K562 (cell line): ENCODE measurements around the gene MED17. TPM values are rescaled to one million over a fixed set of nuclear protein-coding genes. Genes with fewer than 3 reads are reported as not detected.
A peak's percentile ranks its signal among the peaks of the same experiment; 100 is the strongest.

ENCODE experiments used
- ATAC-seq: fragments of 200-7000 bp; cut with Tn5 transposase; 3 replicates; pipeline ENCODE4 v1.9.1; 2020; ENCODE audit warnings: moderate library complexity
- BruUV-seq: library from RNA; stranded (reverse); fragments of 400-500 nt; replicated peaks from 2 replicates; lab custom pipeline; 2021; lab: Mats Ljungman, UMichigan
- CTCF ChIA-PET: fragments of 300-600 bp; formaldehyde crosslinking; extraction: SDS; loops from one replicate; lab custom pipeline; 2021; ENCODE audit warnings: low intra/inter-chr PET ratio; lab: Yijun Ruan, JAX
- POLR2A ChIA-PET: fragments of 300-600, 350-650 bp; sonication (Branson Sonifier 250); formaldehyde crosslinking; extraction: SDS; loops from one replicate; lab custom pipeline; 2021; ENCODE audit warnings: antibody characterized with exemption, inconsistent platforms; lab: Yijun Ruan, JAX
- DNase-seq, 4 experiments: peaks; one replicate each; pipeline versions ENCODE4 v3.0.0 to v3.0.0-alpha.2; 2011 to 2018; ENCODE audit warnings: low spot score in 3 of 4, mixed read lengths in 3 of 4; ENCODE audit errors: extremely low read depth in 1 of 4
- FAIRE-seq: peaks from 2 replicates; lab custom pipeline; 2011; peaks lifted over from hg19 to GRCh38; lab: Jason Lieb, UNC
- H2AFZ ChIP-seq: 2 replicates; pipeline ENCODE4 v1.6.0; 2011; ENCODE audit warnings: low read depth, low read length, control low read depth, inconsistent platforms
- H3K27ac ChIP-seq: fragments of 200-600 bp; 3 replicates; pipeline ENCODE4 v1.8.0; 2011; ENCODE audit warnings: low read depth, mild to moderate bottlenecking, control low read depth, inconsistent platforms, low read length, moderate library complexity, mixed read lengths; ENCODE audit errors: extremely low read depth
- H3K27me3 ChIP-seq, 2 experiments: fragments of 300-600 bp in 1 of 2; 2 replicates in 1 of 2; 3 replicates in 1 of 2; pipeline versions ENCODE4 v1.6.0 to v1.8.0; 2011; ENCODE audit warnings: inconsistent platforms in 2 of 2, low read length in 2 of 2, mild to moderate bottlenecking in 1 of 2, mixed read lengths in 1 of 2, moderate library complexity in 1 of 2; ENCODE audit not compliant: control insufficient read depth in 2 of 2, insufficient read depth in 2 of 2
- H3K36me3 ChIP-seq: fragments of 300-600 bp; 3 replicates; pipeline ENCODE4 v1.8.0; 2011; ENCODE audit warnings: mild to moderate bottlenecking, low read length, inconsistent platforms; ENCODE audit not compliant: control insufficient read depth, insufficient read depth
- H3K4me1 ChIP-seq, 2 experiments: fragments of 200-600 bp in 1 of 2; replicated peaks in 1 of 2; 2 replicates in 1 of 2; 3 replicates in 1 of 2; pipeline versions ENCODE4 v1.5.1 to v1.8.0; 2011; ENCODE audit warnings: inconsistent platforms in 2 of 2, low read length in 2 of 2, mild to moderate bottlenecking in 1 of 2, mixed read lengths in 1 of 2, moderate library complexity in 1 of 2; ENCODE audit not compliant: control insufficient read depth in 2 of 2, insufficient read depth in 2 of 2
- H3K4me2 ChIP-seq: 2 replicates; pipeline ENCODE4 v1.6.1; 2011; ENCODE audit warnings: low read length, control low read depth, inconsistent platforms, mixed read lengths; ENCODE audit not compliant: insufficient read depth
- H3K4me3 ChIP-seq: fragments of 200-600 bp; sonication (generic), shearing (Covaris generic); 2 replicates; pipeline ENCODE4 v1.5.1; 2016; ENCODE audit warnings: control low read depth, inconsistent platforms
- H3K79me2 ChIP-seq: fragments of 200-600 bp; 3 replicates; pipeline ENCODE4 v1.8.0; 2011; ENCODE audit warnings: low read length, inconsistent platforms; ENCODE audit not compliant: control insufficient read depth, insufficient read depth
- H3K9ac ChIP-seq, 2 experiments: 2 replicates each; pipeline versions ENCODE4 v1.6.0 to v1.6.1; 2011; ENCODE audit warnings: low read depth in 2 of 2, low read length in 2 of 2, control low read depth in 1 of 2, inconsistent platforms in 1 of 2, mild to moderate bottlenecking in 1 of 2, mixed read lengths in 1 of 2; ENCODE audit not compliant: insufficient read depth in 1 of 2
- H3K9me1 ChIP-seq: one replicate; pipeline ENCODE4 v1.6.0; 2011; ENCODE audit warnings: inconsistent platforms, mild to moderate bottlenecking, low read length, moderate library complexity; ENCODE audit not compliant: control insufficient read depth, insufficient read depth
- H3K9me3 ChIP-seq: replicated peaks from 2 replicates; pipeline ENCODE4 v1.5.1; 2011; ENCODE audit warnings: low read depth, low read length, inconsistent platforms; ENCODE audit not compliant: control insufficient read depth, insufficient read depth
- H4K20me1 ChIP-seq: replicated peaks from 2 replicates; pipeline ENCODE4 v1.6.1; 2011; ENCODE audit warnings: low read length, inconsistent platforms, mixed read lengths; ENCODE audit not compliant: control insufficient read depth, insufficient read depth
- CREB1 ChIP-seq, 2 experiments: sonication (generic) in 1 of 2; formaldehyde crosslinking in 1 of 2; IDR thresholded peaks; 2 replicates each; pipeline versions ENCODE4 v1.6.1 to v1.8.0; 2012 to 2022; ENCODE audit warnings: inconsistent platforms in 1 of 2, mild to moderate bottlenecking in 1 of 2, missing genetic modification reagents in 1 of 2, moderate library complexity in 1 of 2
- GABPB1 ChIP-seq: sonication (generic); formaldehyde crosslinking; IDR thresholded peaks from 2 replicates; pipeline ENCODE4 v1.8.0; 2022; ENCODE audit warnings: mild to moderate bottlenecking, missing genetic modification reagents
- IRF9 ChIP-seq: fragments of 450-650 bp; IDR thresholded peaks from 2 replicates; pipeline ENCODE4 v1.6.1; 2016; ENCODE audit warnings: missing biosample characterization, missing genetic modification characterization
- JUND ChIP-seq, 2 experiments: IDR thresholded peaks; 2 replicates in 1 of 2; 3 replicates in 1 of 2; pipeline ENCODE4 v1.6.1; 2011; ENCODE audit warnings: borderline replicate concordance in 2 of 2, low read depth in 2 of 2, low read length in 2 of 2, improper control_type of control experiment in 1 of 2, missing biosample characterization in 1 of 2, missing genetic modification characterization in 1 of 2, missing genetic modification reagents in 1 of 2
- MXD1 ChIP-seq: fragments of 250-450 bp; sonication (Bioruptor Pico); IDR thresholded peaks from 2 replicates; pipeline ENCODE4 v1.8.0; 2021; ENCODE audit warnings: borderline replicate concordance, mild to moderate bottlenecking, moderate library complexity; ENCODE audit not compliant: poor library complexity, severe bottlenecking
- NCOR1 ChIP-seq: fragments of 450-650 bp; IDR thresholded peaks from 2 replicates; pipeline ENCODE4 v1.6.1; 2016; ENCODE audit warnings: mild to moderate bottlenecking, moderate library complexity
- NUFIP1 ChIP-seq: fragments of 450-650 bp; IDR thresholded peaks from 2 replicates; pipeline ENCODE4 v1.6.1; 2018; ENCODE audit not compliant: partially characterized antibody
- RBM25 ChIP-seq: fragments of 200-400 bp; formaldehyde crosslinking; IDR thresholded peaks from 2 replicates; pipeline ENCODE4 v1.6.1; 2018; ENCODE audit warnings: low read length, low read depth, moderate library complexity; ENCODE audit not compliant: severe bottlenecking
- SIRT6 ChIP-seq: IDR thresholded peaks from one replicate; pipeline ENCODE4 v1.6.1; 2012; ENCODE audit warnings: low read depth, mild to moderate bottlenecking, control low read depth, inconsistent platforms, low read length, moderate library complexity
- STAT5A ChIP-seq: IDR thresholded peaks from 2 replicates; pipeline ENCODE4 v1.6.1; 2012; ENCODE audit warnings: low read length, inconsistent platforms, borderline replicate concordance
- TAF9B ChIP-seq: fragments of 450-650 bp; IDR thresholded peaks from 2 replicates; pipeline ENCODE4 v1.6.1; 2018; ENCODE audit warnings: mild to moderate bottlenecking; ENCODE audit not compliant: partially characterized antibody
- TAL1 ChIP-seq: fragments of 450-650 bp; IDR thresholded peaks from 2 replicates; pipeline ENCODE4 v1.6.1; 2016; ENCODE audit warnings: mild to moderate bottlenecking
- ZBTB8A ChIP-seq: fragments of 450-650 bp; IDR thresholded peaks from 2 replicates; pipeline ENCODE4 v1.6.1; 2018; ENCODE audit warnings: mild to moderate bottlenecking, moderate library complexity; ENCODE audit not compliant: partially characterized antibody
- ZNF445 ChIP-seq: fragments of 250-450 bp; sonication (Bioruptor Pico); IDR thresholded peaks from 2 replicates; pipeline ENCODE4 v1.4.0; 2020; ENCODE audit warnings: low read depth, mild to moderate bottlenecking, moderate library complexity
- WGBS: fragments of 100-300 bp; shearing (Covaris generic); methylation state at CpG from one replicate; pipeline ENCODE4 v1.1.6; 2016; ENCODE audit warnings: low coverage, mixed read lengths; ENCODE audit not compliant: insufficient coverage; ENCODE audit errors: missing lambda C conversion rate; 5-methylcytosine and 5-hydroxymethylcytosine counted together
- in situ Hi-C: fragments of 300-500 bp; cut with MboI; formaldehyde crosslinking; loops from 4 replicates; pipeline ENCODE4 v1.15.0; 2018; ENCODE audit warnings: inconsistent platforms, mixed read lengths
- intact Hi-C: fragments of 100-400 bp; cut with micrococcal nuclease; formaldehyde crosslinking; loops from 2 replicates; pipeline ENCODE4 v1.14.2; 2022
- polyA plus RNA-seq, 8 experiments: library from polyadenylated mRNA; depleted of rRNA in 4 of 8; stranded (reverse) in 5 of 8; unstranded in 3 of 8; fragments of >200 nt; fragmentation: Nextera tagmentation in 2 of 8; fragmentation: Illumina TruSeq in 1 of 8; extraction: Ambion mirVana in 2 of 8; extraction: Trizol in 1 of 8; gene quantifications; 2 replicates each; pipeline versions ENCODE4 v1.2.1 to v1.2.3, GENCODE V29; 2011 to 2014; ENCODE audit warnings: inconsistent platforms in 1 of 8, missing spikeins in 1 of 8
- total RNA-seq, 7 experiments: library from RNA; depleted of rRNA in 6 of 7; stranded (reverse); fragments of >200 nt in 6 of 7; fragmentation: Illumina TruSeq in 2 of 7; extraction: Trizol in 2 of 7; gene quantifications; 2 replicates each; pipeline versions ENCODE4 v1.2.1 to v1.2.3, GENCODE V29; 2011 to 2021; ENCODE audit warnings: low replicate concordance in 1 of 7

The MED17 gene
- total and polyA plus RNA-seq, 9 of the 15 experiments (the other 6 are each of a cell fraction or from before 2014, with no cell fraction given) = 6.7 to 34.7 (median 26.8) TPM

- intact Hi-C loops (no loop called here), in situ Hi-C loops (no loop called here)
- FAIRE-seq = no peak
- Histone ChIP-seq H4K20me1 (peaks cover 2% of the 10 kb centered on the region; the same call in 1 of the 2 replicates), H3K9me3 (no peaks in the 10 kb centered on the region), H3K9me1 (no peaks in the 10 kb centered on the region), H3K4me2 (no peak overlapping the region), H3K79me2 (no peaks in the 10 kb centered on the region), H3K9ac (peak overlapping the region in 1 of 2 experiments; percentile 66; a peak in 1 of 4 replicates), H3K36me3 (no peaks in the 10 kb centered on the region), H3K27ac (no peak overlapping the region), H2AFZ (no peak overlapping the region), H3K4me1 (peaks cover 3 to 5% of the 10 kb centered on the region in 2 experiments; a peak in 3 of 5 replicates), H3K27me3 (peaks cover 23 to 44% of the 10 kb centered on the region in 2 experiments; a peak in 4 of 5 replicates), H3K4me3 (no peak overlapping the region)
- POLR2A ChIA-PET = no interaction called here
- no peak for ATAC-seq
- CTCF ChIA-PET = no interaction called here
- BruUV-seq = no TSS peak
- TF ChIP-seq NUFIP1 (no peak), RBM25 (peak; percentile 58)
- 1% methylated on average over 4 of the region's 4 CpGs for WGBS
- DNase-seq = no peak
These were observed 58.0 kb downstream of the MED17 start for GRCh38 chr11:93842034-93842433.

GRCh38 chr11:93842461-93842860, 58.4 kb downstream of the MED17 start:
- no TSS peak for BruUV-seq
- Histone ChIP-seq H3K4me2 (no peak overlapping the region), H3K36me3 (no peaks in the 10 kb centered on the region), H3K79me2 (no peaks in the 10 kb centered on the region), H3K4me1 (peaks cover 3 to 5% of the 10 kb centered on the region in 2 experiments; a peak in 3 of 5 replicates), H2AFZ (no peak overlapping the region), H3K9me1 (no peaks in the 10 kb centered on the region), H3K9ac (peak overlapping the region in 1 of 2 experiments; percentile 66; a peak in 1 of 4 replicates), H3K9me3 (no peaks in the 10 kb centered on the region), H3K4me3 (no peak overlapping the region), H3K27ac (no peak overlapping the region), H4K20me1 (peaks cover 2% of the 10 kb centered on the region; the same call in 1 of the 2 replicates), H3K27me3 (peaks cover 23 to 48% of the 10 kb centered on the region in 2 experiments; a peak in 4 of 5 replicates)
- DNase-seq = peak; percentile 24 to 46 (median 28)
- ATAC-seq = peak; percentile 48
- CTCF ChIA-PET = no interaction called here
- 0% methylated on average over 6 of the region's 6 CpGs for WGBS
- FAIRE-seq = no peak
- intact Hi-C loops (no loop called here), in situ Hi-C loops (no loop called here)
- POLR2A ChIA-PET = interaction anchor here (0.6 kb wide), 1 partner anchor 59 kb away, joined by 3 read pairs; the partner anchor contains the start of gene MED17
- no peak for TF ChIP-seq MXD1 (CRISPR knock-in tag)
- TF ChIP-seq IRF9 (tag) = no peak
- 0 out of 2 replicates have a peak, but pooled peaks have one; percentile 29 for TF ChIP-seq GABPB1 (CRISPR knock-in tag)
- TF ChIP-seq NCOR1 = peak; percentile 27; the same call in 1 of the 2 replicates
- TF ChIP-seq TAL1 = peak; percentile 29
- no peak for TF ChIP-seq CREB1 (IDR thresholded peaks at IDR 0.05)
- TF ChIP-seq CREB1 (CRISPR knock-in tag; IDR thresholded peaks at IDR 0.05) = no peak
- no peak for TF ChIP-seq TAF9B
- TF ChIP-seq ZBTB8A = no peak
- no peak for TF ChIP-seq STAT5A
- TF ChIP-seq ZNF445 = no peak
- TF ChIP-seq JUND (IDR thresholded peaks at IDR 0.05; ENCODE audit: borderline replicate concordance, low read depth, low read length) = peak; percentile 75
- TF ChIP-seq JUND (tag; IDR thresholded peaks at IDR 0.05; ENCODE audit: borderline replicate concordance, low read depth, low read length) = peak; percentile 47; the same call in 1 of the 3 replicates
- no peak for TF ChIP-seq SIRT6
